Progenitor cell of endocrine pancreas (in vitro differentiated cells): ENCODE data around the gene CES2. TPM values are rescaled to one million over a fixed set of nuclear protein-coding genes. Genes with fewer than 3 reads are reported as not detected.
"Not testable (repeated sequence)": the region's sequence is repeated elsewhere in the genome, so short reads cannot be mapped to it uniquely, and the experiment has no call there.

Experiments
- DNase-seq: peaks from one replicate; pipeline ENCODE4 v3.0.0; 2021; ENCODE audit warnings: low spot score; ENCODE audit not compliant: unreplicated experiment
- H3K27ac Mint-ChIP-seq: 2 replicates; pipeline ENCODE4 v1.8.0; 2021; ENCODE audit warnings: mild to moderate bottlenecking, moderate library complexity, mixed read lengths
- H3K27me3 Mint-ChIP-seq: 2 replicates; pipeline ENCODE4 v1.8.0; 2021; ENCODE audit warnings: mixed read lengths
- H3K36me3 Mint-ChIP-seq: 2 replicates; pipeline ENCODE4 v1.8.0; 2022; ENCODE audit warnings: mixed read lengths; ENCODE audit not compliant: insufficient read depth
- H3K4me1 Mint-ChIP-seq: 2 replicates; pipeline ENCODE4 v1.8.0; 2021; ENCODE audit warnings: low read depth, mixed read lengths
- H3K4me3 Mint-ChIP-seq: 2 replicates; pipeline ENCODE4 v1.8.0; 2021; ENCODE audit warnings: low read depth, mild to moderate bottlenecking, moderate library complexity, mixed read lengths
- H3K9me3 Mint-ChIP-seq: 2 replicates; pipeline ENCODE4 v1.8.0; 2021; ENCODE audit warnings: low read depth, mixed read lengths
- CTCF ChIP-seq: fragments of 200-600 bp; sonication (generic); IDR thresholded peaks from one replicate; pipeline ENCODE4 v1.5.0; 2021; ENCODE audit warnings: antibody characterized with exemption, mild to moderate bottlenecking; ENCODE audit not compliant: unreplicated experiment
- total RNA-seq: library from RNA; stranded (reverse); gene quantifications from 2 replicates; pipeline ENCODE4 v1.2.1, GENCODE V29; 2021

CES2 gene
- total RNA-seq, 1 donor from 2014 or later, result 43.9 TPM

GRCh38 chr16:66984892-66985311 is 49.6 kb downstream of the CES2 start:
- Mint-ChIP-seq H3K9me3 (no peaks in the 10 kb centered on the region), H3K36me3 (no peaks in the 10 kb centered on the region), H3K4me3 (no peak overlapping the region), H3K27ac (no peak overlapping the region), H3K27me3 (peaks cover 15% of the 10 kb centered on the region), H3K4me1 (no peaks in the 10 kb centered on the region)
- no peak for DNase-seq
- no peak for TF ChIP-seq CTCF

GRCh38 chr16:66986559-66986958 is 51.2 kb downstream of the CES2 start:
- Mint-ChIP-seq H3K27me3 (peaks cover 10% of the 10 kb centered on the region), H3K4me3 (no peak overlapping the region), H3K9me3 (no peaks in the 10 kb centered on the region), H3K27ac (no peak overlapping the region), H3K36me3 (no peaks in the 10 kb centered on the region), H3K4me1 (no peaks in the 10 kb centered on the region)
- TF ChIP-seq CTCF, result no peak
- no peak for DNase-seq

GRCh38 chr16:66988197-66988788 is 53.0 kb downstream of the CES2 start, which contains the start of gene CES4A:
CES4A (plus strand) TSS chr16:66988589; CDS start chr16:66988773, 184 bp downstream.
- H3K36me3 Mint-ChIP-seq, result no peaks in the 10 kb centered on the region
- no peak for TF ChIP-seq CTCF
- peaks cover 7% of the 10 kb centered on the region for H3K27me3 Mint-ChIP-seq
- H3K9me3 Mint-ChIP-seq, result no peaks in the 10 kb centered on the region
- no peak within 1 kb of the TSS for H3K4me3 Mint-ChIP-seq
- H3K4me1 Mint-ChIP-seq, result no peaks in the 10 kb centered on the region
- DNase-seq, result no peak
- H3K27ac Mint-ChIP-seq, result no peak within 1 kb of the TSS

GRCh38 chr16:66991545-66992077 is 56.3 kb downstream of the CES2 start:
- no peaks in the 10 kb centered on the region for H3K36me3 Mint-ChIP-seq
- no peak overlapping the region for H3K4me3 Mint-ChIP-seq
- no peak overlapping the region for H3K27ac Mint-ChIP-seq
- TF ChIP-seq CTCF, result no peak
- no peak for DNase-seq
- H3K9me3 Mint-ChIP-seq, result no peaks in the 10 kb centered on the region
- no peaks in the 10 kb centered on the region for H3K4me1 Mint-ChIP-seq
- peaks cover 7% of the 10 kb centered on the region for H3K27me3 Mint-ChIP-seq

GRCh38 chr16:66993558-66993957 is 58.2 kb downstream of the CES2 start:
- H3K27me3 Mint-ChIP-seq, result peaks cover 13% of the 10 kb centered on the region
- H3K9me3 Mint-ChIP-seq, H3K36me3 Mint-ChIP-seq, H3K4me1 Mint-ChIP-seq, H3K27ac Mint-ChIP-seq, H3K4me3 Mint-ChIP-seq, DNase-seq: not testable (repeated sequence)

Other genes with a start within 250 kb of the CES2 start
- gene CMTM4, start 238.8 kb upstream of the CES2 start, total RNA-seq, result 80.9 and 82.3 TPM in 2 replicates
- 179 and 181 TPM in 2 replicates for gene DYNC1LI2, start 183.9 kb upstream of the CES2 start, total RNA-seq
- gene TERB1, start 133.9 kb upstream of the CES2 start, total RNA-seq, result 0.29 TPM in 1 of 2 replicates, not detected in the other
- 114 and 117 TPM in 2 replicates for gene NAE1, start 104.5 kb upstream of the CES2 start, total RNA-seq
- gene CA7, start 91.1 kb upstream of the CES2 start, total RNA-seq, result not detected in 2 replicates
- 17.0 and 20.0 TPM in 2 replicates for gene PDP2, start 55.0 kb upstream of the CES2 start, total RNA-seq
- not detected in 2 replicates for gene CDH16, start 16.6 kb upstream of the CES2 start, total RNA-seq
- gene RRAD, start 10.0 kb upstream of the CES2 start, total RNA-seq, result 0.27 and 0.36 TPM in 2 replicates
- gene CIAO2B, start 1.1 kb upstream of the CES2 start, total RNA-seq, result 58.1 and 59.9 TPM in 2 replicates
- 2.7 and 4.8 TPM in 2 replicates for gene CES3, start 25.8 kb downstream of the CES2 start, total RNA-seq
- gene CES4A, start 53.1 kb downstream of the CES2 start, total RNA-seq, result 4.6 and 5.2 TPM in 2 replicates
- 86.6 and 87.3 TPM in 2 replicates for gene CBFB, start 93.6 kb downstream of the CES2 start, total RNA-seq
- gene PHAF1, start 174.4 kb downstream of the CES2 start, total RNA-seq, result 20.4 and 21.0 TPM in 2 replicates
- gene B3GNT9, start 215.5 kb downstream of the CES2 start, total RNA-seq, result 5.1 TPM in 2 replicates
- gene TRADD, start 224.4 kb downstream of the CES2 start, total RNA-seq, result 5.6 and 6.6 TPM in 2 replicates
- 1.7 and 2.1 TPM in 2 replicates for gene FBXL8, start 224.4 kb downstream of the CES2 start, total RNA-seq
- gene HSF4, start 229.2 kb downstream of the CES2 start, total RNA-seq, result 2.2 and 6.8 TPM in 2 replicates
- gene NOL3, start 235.0 kb downstream of the CES2 start, total RNA-seq, result 9.4 and 12.7 TPM in 2 replicates
- gene MATCAP1, start 248.4 kb downstream of the CES2 start, total RNA-seq, result 137 and 145 TPM in 2 replicates